HG03558 (cell line): ENCODE measurements around the gene GASK1B.

Source experiments
- ATAC-seq: cut with Tn5 transposase; IDR thresholded peaks from one replicate; pipeline ENCODE4 v1.9.1; 2021; ENCODE audit warnings: moderate number of reproducible peaks; ENCODE audit not compliant: unreplicated experiment; ENCODE audit errors: extremely low read depth

GASK1B gene

DNA sequence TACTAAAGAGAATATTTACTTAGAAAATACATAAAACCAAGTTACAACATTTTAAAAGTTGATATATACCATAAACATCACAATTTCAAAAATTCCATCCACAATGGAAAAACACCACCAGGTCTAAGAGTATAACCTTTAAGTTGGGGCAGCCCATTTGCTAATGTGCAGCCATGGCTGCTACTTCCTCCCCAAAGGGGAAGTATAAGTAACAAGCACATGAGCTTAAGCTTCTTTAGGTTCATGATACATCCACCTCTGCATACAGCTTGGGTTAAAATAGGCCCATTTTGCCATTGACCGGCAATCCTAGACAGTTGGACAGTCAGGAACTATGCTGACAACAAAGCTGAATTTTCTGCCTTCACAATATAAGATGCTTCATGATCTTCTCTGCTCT is 16.6 kb upstream of the GASK1B start:
- no peak for ATAC-seq

DNA sequence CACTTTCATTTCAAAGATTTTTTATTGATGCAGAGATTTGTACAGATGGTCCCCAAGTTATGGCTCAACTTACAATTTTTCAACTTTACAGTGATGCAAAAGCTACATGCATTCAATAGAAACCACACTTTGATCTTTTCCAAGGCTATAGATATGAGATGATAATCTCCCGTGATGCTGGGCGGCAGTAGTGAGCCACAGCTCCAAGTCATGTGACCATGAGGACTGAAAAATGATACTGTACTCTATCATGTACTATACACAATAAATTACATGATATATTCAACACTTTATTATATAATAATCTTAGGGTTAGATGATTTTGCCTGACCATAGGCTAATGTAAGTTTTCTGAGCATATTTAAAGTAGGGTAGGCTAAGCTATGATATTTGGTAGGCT is 14.0 kb upstream of the GASK1B start:
- ATAC-seq, result no peak

DNA sequence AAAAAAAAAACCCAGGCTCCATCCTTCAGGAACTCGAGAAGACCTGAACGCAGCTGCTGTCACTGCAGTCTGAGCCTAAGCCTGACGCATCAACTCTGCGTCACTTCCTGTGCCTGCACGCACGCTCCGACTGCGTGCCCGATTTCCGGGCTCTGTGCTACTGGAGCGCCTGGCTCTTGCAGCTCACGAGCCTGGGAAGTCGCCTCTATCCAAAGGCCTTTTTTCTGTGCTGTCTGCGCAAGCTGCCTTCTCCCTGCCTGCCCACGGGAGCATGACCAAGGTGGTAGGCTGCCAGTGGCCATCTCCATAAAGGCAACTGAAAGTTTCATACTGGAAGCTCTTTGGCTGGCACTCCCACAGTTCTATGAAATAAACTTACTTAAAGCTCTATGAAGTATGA is 9.9 kb upstream of the GASK1B start:
- no peak for ATAC-seq

DNA sequence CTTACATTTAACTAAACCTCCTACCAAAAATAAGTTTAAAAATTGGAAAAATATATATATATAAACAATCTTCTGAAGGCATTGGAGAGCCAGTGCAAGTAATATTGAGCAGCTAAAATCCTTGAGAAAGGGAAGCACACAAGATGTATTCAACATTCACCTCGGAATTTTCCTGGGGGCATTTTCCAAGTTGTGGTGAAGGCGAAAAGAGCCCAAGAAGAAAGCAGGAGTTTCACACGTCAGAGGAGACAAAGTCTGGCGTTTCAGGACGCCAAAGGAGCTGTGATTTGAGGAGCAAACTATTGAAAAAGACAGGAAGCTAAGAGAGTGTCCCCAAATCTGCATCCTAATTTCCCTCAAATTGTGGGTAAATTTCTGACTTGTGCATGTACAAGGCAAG is 9.1 kb upstream of the GASK1B start:
- ATAC-seq, result no peak

DNA sequence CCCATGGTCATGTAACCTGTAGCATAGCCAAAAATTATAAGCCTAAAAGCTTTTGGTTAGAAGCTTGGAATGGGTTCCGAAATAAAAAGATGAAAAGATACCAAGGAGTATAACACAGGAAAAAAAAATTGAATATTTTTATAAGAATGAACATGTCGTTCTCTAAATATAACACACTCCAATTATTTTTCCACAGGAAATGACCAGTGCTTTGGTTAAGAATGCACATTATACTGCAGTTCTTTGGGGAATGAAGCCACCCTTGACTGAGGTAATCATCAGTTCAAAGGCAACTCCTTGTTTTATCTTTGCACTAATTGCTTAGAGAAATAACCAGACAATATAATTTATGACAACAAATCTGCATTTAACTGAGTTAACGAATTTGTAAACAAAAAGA is 6.6 kb upstream of the GASK1B start:
- ATAC-seq, result no peak

DNA sequence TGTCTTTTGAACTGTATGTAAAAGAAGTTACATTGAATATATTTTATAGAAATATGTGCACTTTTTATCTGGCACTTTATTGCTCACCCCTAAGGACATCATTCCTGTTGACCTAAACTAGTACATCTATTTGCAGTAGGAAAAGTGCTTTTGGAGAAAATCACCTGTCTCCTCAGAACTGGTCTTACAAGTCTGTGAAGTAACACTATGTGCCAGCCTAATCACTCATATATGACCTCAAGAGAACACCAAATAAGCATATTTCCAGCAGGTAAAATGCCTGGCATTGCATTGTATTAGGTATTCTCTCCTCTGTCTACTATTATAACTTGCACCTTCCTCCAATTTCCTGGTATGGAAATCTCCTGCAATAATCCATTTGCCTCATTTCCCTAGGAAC is 4.0 kb upstream of the GASK1B start:
- no peak for ATAC-seq

DNA sequence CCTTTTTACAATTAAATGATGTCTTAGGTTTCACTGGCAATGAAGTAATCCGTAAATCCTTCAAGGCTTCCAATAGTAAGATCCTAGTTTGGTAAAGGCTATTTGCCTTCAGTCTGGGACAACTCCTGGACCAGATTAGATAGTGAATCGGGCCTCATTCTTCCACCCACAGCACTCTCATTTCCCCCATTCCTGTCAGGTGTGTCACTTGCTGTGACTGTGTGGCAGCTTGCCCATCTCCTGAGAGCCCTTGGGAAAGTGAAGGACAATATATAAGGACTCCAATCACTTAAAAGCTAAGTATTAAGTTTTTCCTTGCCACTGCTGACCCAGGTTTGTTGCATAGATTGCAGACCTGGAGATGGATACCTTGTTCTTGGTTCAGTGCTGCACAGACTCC is 3.3 kb upstream of the GASK1B start:
- no peak for ATAC-seq

DNA sequence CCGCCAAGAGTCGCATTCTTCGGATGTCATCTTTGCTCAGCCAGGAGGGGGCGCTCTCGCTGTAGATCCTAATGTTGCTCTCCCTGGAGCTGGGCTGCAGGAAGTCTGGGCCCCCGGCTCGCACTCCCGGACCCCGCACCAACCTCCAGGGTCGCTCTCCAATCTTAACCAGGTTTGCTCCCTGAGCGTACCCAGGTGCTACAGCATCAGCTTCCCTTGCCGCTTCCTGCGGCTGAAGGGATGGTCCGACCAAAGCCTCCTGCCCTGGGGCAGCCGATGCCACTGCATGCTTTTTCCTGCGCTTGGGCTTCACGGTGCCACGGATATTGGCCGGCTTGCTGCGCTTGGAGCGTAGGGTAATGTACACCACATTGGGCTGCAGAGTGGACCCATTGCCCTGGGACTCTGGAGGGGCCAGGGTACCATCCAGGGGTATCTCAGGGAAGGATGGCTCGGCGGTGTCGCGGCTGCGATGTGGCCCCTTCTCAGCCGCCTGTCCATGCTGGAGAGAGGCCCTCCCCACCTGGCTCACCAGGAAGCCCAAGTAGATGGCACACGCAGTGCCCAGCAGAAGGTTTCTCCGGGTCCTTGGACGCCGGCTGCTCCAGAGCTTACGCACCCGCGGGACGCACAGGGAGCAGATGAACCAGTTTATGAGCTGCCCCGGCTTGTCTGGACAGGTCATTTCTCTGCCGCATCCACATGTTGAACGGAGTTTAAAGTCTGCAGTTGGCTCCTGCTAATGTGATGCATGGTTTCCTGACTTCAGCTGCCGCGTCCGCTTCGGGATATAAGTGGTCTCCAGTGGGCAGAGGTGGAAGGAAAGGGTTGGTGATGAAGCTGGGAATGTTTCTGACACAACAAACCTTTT is 1.9 kb downstream of the GASK1B start:
- ATAC-seq, result no peak

DNA sequence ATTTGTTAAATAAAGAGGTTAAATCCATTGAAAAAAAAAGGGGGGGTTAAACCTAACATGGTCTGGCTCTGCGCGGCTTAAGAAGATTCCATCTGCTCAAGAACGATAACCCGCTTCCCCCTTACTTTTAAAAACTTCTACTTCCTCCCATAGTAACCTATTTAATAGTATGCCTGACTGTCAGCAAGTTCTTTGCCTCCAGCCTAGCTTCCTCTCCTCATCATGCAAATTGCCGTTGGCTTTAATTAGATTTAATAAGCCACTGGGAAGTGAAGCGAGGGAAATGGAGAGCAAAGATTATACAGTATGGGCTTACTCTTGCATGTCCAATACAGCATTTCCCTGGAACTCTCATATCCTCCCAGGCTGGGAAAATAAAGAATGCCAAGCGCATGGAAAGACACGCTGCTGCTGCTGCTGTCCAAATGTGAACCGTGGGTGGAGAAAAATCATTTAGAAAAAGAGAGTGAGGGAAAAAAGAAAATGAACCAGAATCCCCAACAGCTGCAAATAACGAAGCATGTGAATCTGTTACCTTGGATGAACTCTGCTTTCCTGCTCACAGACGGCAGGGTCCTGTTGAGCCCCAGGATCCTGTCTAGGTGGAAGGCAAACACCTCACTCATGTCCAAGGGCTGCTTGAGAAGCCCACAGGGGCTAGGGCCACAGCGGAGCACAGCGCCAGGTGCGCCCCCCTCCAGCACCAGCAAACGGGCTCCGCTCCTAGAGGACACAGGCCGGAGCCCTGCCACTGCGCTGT is 2.7 kb downstream of the GASK1B start:
- ATAC-seq, result no peak

DNA sequence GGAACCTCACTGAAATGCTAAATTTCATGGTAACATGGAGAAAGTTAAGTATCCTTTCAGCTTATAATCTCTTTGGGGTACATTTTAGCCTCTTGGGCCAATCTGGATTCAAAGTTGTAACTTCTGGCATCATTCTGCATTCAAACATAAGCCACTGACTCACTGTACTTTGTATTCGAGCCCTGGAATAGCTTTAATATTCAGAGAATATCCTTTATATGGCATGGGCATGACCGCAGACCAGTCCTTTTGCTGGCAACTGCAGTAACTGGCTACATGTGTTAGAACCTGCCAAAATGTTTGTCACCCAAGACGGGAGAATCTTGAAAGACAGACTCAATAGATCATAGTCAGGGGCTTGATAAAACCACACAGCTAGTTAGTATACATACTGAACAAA is 3.3 kb downstream of the GASK1B start:
- no peak for ATAC-seq

DNA sequence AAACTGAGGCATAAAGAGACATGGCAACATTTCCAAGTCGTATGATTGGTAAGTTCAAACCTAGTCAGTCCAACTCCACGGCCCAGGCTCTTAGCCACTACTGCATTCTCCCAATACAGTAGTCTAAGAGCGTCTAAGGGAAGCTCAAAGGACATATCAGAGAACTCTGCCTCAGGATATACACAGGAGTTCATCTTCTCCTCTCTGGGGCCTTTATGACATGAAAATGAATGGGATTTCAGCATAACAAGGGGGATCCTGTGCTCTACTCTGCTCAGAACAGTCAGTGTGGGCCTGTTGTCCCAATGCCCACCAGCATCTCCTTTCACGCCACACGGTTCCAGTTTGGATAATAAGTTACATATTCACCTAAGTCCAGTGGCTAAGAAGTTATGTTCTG is 4.2 kb downstream of the GASK1B start:
- ATAC-seq, result no peak

DNA sequence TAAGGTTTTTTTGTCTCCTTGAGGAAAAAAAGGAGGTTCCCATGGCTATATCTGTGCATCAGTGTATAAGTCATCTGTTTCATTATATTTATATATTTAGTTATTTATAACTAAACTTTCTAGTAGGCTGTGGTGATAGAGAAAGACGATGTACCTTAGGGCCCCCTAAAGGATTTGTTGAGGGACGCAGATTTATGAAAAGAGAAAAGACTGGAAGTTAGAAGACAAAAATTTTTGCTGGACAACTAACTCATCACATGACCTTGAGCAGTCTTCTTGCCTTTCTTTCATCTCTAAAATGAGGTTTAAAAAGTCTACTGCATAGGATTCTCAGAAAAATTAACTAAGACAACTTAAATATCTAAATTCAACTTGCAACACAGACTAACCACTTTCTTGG is 6.1 kb downstream of the GASK1B start:
- no peak for ATAC-seq

DNA sequence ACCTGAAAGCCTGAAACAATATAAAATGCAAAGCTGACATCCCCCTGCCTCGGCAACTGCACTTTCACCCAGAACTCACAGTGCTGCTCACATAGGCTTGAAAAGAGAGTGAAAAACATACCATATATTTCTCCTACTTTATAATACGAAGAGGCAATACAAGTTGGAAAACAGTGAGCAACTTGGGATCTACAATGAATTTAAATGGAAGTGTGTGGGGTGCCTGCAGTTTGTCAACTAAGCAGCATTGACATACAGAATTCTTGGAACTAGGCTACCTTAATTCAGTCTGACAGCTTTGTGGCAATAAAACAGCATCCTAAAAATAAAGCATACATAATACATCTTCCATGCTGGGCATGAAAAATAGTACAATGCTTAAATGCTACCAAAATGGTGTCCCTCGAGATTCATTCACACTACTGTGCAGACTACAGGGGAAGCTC is 8.0 kb downstream of the GASK1B start:
- ATAC-seq, result no peak

DNA sequence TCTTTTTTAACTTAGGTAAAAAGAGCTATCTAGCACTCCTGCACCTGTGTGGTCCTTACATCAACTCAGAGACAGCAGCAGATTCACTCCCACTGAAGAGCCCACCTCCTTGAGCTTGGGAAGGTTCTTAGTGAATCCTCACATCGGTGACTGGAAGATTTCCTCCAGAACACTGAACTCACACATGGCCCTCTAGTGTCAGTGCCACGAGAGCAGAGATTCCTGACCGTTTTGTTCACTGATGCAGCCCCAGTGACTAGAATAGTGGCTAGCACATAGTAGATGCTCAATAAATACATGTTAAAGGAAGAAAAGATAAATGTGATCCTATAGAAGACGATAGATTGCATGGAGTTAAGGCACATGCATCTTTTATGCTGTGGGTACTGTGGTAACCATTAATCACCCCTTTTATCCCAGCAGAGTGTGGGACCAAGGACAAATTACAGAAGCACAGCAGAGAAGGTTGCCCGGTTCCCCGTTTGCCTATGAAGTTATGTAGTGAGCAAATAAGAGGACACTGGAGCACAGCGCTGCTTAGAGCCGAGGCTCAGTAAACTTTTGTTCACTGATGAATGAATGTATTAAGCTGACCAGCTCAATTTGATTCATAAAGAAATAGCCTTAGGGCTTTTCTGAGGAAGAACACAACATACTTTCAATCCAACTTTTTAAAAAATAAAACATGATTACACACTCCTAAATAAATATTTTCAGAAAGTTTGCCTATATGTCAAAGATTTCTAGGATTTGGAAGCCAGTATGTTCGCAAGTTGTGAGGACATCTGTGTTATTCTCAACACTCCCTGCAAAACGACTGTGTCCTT is 8.7 kb downstream of the GASK1B start:
- ATAC-seq, result no peak

DNA sequence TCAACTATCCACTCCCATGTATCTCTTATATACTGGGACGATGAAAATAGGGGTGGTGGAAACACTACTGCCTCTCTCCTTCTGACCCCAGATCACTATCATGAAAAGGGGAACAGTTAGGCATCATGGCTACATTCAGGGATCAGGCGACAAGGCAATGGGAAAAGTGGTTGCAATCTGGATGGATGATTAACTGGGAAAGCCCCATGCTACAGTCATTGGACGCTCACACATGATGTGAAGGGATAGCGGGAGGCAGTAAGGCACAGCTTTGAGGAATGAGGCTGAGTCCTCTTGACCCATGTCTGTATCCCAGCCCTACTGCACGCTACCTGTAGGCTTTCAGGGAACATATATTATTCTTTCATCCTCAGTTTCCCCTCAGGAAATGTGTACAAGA is 10.2 kb downstream of the GASK1B start:
- ATAC-seq, result no peak

DNA sequence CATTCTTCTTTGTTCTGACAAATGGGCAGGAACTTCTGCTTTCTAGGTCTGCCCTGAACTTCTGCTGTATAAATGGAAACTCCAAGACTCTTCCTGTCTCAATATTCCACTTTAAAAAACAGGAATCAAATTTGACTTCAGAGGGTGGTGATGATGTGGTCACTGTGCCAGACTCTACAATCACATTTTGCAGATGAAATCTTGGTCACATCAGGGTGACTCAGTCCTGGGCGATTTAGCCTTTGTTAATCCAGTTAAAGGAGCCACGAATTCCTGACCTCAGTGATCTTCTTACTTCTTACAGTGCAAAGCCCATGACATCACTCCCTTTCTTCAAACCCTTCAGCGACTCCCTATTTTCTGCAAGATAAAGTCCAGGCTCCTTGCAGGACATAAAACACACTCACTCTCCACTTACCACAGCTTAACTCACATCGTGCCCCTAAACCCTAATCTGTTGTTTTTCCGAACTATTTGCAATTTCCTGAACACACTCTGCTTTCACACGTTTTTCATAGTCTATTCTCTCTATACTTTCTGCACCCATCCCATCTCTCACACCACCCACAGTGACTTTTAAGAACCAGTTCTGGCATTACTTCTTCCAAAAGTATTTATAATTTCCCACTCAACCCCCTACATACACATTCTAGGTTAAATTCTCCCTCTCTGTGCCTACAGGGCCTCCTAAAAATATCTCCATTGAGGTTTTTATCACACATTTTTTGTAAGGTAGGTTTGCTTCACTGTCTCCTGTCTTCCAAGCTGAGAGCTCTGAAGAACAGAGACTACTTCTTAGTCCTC is 11.1 kb downstream of the GASK1B start:
- ATAC-seq, result no peak

DNA sequence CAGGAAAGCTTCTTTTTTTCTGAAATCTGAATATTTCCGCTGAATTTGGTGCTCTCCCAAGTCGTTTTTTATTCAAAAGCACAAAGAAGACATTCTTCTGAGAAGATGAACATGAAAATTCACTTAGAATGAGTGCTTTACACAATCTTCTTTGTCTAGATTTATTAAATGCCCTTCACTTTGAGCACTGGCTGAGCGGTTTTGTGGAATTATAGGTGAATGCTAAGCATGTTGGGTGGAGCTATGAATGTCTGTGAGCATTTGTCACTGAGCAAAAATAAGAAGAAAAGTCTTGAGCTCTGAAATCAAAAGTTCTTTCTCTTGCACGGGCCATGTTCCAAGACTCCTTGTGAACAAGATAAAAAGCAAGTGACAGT is 13.1 kb downstream of the GASK1B start:
- ATAC-seq, result no peak

DNA sequence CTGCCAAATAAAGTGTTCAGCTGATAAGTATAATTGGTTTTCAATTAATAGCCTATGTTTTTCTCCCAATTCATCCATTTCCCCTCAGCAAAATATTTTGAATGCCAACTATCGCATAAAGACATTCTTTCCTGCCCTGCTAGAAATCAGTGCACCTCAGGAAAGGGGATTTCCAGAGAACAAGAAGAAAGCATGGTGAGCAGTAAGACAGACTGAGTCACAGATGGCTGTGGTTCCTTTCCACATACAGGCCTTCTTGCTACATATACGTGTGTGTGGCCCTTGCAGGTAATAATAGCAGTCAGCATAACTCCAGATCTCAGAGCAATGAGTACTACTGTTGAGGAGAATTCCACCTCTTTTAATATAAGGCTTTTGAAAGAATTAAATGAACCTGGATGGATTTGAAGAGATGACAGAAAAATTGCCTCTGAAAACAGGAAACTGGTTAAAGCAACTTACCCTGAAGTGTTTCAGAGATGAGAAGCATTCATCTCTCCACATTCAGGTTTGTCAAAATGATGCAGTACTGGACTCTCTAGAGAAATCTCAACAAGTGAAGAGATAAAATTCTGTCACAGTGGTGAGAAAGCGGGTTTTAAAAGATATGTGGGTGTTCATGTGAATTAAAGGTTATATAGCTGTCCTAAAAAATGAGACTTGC is 13.6 kb downstream of the GASK1B start:
- no peak for ATAC-seq

DNA sequence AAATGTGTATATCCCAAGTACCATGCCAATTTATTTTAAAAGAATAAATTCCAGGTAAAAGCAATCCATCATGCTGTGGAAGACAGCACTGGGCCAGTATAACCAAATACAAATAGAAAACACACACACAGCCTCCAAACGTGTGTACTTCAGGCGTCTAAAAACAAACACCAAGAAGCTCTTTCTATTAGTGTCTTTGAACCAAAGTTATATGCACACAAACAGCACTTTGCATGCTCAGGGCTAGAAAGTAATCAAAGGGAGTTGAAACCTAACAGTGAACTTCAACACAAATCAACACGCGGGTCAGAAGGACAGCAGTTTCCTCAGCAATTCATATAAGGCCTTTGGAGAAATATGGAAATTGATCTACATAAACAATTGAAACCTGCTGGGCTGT is 15.4 kb downstream of the GASK1B start:
- ATAC-seq, result no peak
